DOHH2 (cell line): ENCODE data around the gene GZMM.

Experiments used
- CTCF ChIP-seq: fragments of 200-600 bp; sonication (generic); IDR thresholded peaks from one replicate; pipeline ENCODE4 v1.5.1; 2014; ENCODE audit warnings: antibody characterized with exemption, mild to moderate bottlenecking, low read depth, low read length; ENCODE audit not compliant: poor library complexity, severe bottlenecking
- EZH2phosphoT487 ChIP-seq: fragments of 200-600 bp; sonication (generic); IDR thresholded peaks from 2 replicates; pipeline ENCODE4 v1.6.1; 2017; ENCODE audit warnings: borderline replicate concordance, mild to moderate bottlenecking, antibody characterized with exemption, low read length, moderate library complexity, mixed read lengths

GRCh38 chr19:513368-514165, 30.3 kb upstream of the GZMM start:
- no peak for TF ChIP-seq CTCF
- TF ChIP-seq EZH2phosphoT487: no peak
